HG03103 (cell line): ENCODE data around the gene ALAD.

ENCODE experiments used
- ATAC-seq: cut with Tn5 transposase; IDR thresholded peaks from one replicate; pipeline ENCODE4 v1.9.1; 2021; ENCODE audit warnings: low read depth; ENCODE audit not compliant: unreplicated experiment

ALAD gene

DNA sequence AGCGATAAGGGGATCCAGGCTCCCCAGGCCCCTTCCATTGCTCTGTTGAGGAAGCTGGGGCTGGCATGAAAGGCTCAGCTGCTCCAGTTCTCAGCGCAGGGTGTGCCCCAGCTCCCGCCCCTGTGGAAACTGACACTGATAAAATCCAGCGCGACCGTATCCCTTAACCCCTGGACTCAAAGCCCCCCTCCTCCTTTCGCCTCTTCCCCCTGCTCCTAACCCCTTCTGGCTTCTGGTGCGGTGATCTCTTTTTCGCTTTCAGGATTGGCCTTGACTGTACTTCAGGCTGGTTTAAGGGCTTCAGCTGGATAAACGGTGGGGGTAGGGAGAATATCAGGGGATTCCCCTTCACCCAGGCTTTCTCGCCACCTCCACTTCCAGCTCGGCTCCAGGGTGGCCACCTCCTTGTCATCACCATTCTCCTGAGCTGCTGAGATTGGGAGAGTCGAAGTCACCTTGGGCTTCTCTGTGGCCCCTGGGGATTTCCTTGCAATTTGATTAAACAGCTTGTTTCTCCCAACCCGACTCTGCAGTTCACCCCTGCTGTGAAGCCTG is 50.9 kb downstream of the ALAD start:
- ATAC-seq = no peak

DNA sequence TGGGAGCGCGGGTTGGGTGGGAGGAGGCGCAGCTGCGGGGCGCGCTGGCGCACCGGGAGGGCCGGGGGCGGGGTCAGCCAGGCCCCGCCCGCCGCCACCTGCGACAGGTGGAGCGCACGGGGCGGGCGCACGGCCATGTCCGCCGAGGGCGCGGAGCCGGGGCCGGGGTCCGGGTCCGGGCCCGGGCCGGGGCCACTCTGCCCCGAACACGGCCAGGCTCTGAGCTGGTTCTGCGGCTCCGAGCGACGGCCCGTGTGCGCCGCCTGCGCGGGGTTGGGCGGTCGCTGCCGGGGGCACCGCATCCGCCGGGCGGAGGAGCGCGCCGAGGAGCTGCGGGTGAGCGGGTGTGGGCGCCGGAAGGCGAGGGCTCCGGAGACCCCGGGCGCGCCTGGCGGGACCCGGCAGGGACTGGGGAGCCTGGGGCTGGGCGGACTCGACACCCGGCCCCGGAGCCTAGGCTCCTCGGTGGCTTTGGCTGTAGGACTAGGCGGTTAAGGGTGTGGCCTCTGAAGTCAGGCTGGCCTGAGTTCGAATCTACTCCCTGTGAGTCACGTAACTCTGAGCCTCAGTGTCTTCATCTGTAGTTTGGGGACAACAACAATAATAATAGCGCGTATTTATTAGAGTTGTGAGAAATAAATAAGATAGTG is 51.5 kb downstream of the ALAD start, which contains the start of gene BSPRY:
Gene BSPRY, plus strand, starts transcription at position 97 of the 650 bp plus-strand sequence. Its CDS starts 39 bp downstream, at position 136.
- no peak for ATAC-seq

DNA sequence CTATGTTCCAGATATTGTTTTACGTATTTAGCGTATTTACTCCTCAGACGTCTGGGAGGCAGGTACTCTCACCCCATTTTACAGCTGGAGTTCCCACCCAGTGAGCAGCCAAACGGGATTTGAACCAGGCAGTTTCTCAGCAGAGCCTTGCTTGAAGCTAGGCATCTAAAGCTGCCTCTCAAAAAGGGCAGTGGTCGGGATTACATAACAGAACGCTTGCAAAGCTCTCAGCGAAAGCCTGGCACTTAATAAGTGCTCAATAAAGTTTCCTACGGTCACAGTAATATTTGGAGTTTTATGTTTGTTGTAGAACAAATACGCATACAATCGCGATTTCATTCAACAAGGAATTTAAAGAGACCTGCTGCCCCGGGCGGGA is 52.0 kb downstream of the ALAD start:
- ATAC-seq = no peak

DNA sequence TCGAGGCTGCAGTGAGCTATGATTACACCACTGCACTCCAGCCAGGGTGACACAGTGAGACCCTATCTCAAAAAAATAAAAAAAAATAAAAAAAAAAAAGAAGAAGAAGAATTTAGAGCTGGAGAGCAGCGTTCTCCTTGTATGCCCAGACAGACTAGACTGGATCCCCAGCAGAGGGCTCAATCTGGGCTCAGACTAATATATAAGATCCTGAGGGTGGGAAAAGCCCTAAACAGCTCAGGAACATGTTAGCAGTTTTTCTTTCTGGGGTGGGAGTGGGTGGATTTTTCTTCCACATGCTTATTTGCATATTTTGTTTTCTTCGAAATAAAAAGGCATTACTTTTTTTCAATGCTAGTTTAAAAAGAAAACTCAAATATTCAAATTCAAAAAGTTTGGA is 52.6 kb downstream of the ALAD start:
- ATAC-seq = no peak

DNA sequence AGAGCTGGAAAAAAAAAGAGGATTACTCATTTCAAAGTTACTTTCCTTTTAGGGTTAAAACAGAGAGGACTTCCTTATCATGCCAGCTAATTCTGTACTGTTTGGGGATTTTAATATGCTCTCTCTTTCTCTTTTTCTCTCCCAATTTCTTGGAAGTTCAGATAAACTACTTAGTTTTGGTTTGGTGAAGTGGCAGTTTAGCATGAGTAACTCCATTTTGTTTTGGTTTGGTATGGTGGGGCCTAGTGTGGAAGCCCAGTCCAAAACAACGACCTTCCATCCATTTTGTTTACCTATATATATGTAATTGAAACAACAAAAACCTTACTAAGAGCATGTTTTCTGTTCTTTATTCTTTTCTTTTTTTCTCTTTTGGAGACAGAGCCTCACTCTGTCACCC is 55.4 kb downstream of the ALAD start:
- no peak for ATAC-seq

DNA sequence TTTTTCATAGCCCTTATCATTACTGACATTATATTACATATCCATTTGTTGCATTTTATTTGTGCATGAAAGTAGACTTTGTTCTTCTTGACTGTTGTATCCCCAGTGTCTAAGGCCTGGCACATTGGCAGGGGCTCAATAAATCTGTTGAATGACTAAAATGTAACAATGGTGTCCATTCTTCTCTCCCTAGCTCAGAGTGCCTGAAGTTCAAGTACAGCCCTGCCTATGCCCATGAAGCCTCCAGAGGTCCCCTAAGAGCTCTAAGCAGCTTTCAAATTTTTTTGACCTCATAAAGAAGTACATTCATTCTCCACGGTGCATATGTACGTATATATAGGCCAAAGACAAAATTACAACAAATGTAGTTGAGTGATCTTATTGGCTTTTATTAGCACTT is 55.9 kb downstream of the ALAD start:
- no peak for ATAC-seq

DNA sequence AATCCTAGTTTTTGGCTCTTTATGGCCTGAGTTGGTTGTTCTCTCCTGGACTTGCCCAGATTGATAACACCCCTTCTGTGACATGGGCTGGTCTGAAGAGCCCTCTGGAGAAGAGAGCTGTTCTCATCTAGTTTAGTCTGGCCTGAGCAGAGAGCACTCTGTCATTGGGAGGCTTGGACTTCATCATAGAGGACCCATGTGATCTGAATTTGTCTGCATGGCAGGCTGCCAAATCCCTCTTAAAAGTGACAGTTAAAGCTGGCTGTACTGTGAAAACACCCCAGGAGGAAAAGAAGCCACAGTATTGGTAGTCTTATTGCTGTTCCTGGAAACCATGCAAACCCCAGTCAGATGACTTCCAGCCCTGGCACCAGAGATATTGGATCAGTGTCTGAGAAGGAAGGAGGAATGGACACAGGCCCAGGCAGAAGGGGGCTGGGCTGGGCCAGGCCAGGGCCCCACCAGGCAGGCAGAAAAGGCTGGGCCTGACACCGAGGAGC is 57.3 kb downstream of the ALAD start:
- no peak for ATAC-seq

DNA sequence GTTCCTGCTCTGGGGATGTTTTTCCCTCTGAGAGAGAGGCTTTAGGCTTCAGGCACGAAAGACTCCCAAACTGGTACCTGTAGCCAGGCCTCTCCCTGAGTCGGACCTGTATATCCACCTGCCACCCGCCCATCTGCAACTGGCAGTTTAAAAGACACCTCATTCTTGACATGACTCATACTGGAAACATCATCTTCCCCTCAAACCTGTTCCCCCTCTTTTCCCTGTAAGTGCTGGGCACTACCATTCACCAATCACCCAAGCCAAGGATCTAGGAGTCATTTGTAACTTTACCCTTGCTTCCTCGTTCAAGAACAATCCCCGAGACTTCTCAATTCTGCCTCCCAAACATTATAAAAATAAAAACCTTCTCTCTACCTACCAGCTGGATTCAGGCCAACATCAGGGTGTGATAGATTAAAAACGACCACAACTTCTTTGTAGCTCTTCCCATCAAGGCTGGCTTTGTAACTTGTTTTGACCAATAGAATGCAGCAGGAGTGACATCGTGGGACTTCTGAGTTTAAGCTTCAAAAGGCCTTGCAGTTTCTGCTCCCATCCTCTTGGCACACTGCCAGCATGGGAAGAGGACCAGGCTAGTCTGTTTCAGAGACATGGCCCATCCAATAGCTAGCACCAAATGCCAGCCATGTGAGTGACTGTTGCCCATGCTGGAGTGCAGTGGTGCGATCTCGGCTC is 59.2 kb downstream of the ALAD start:
- ATAC-seq = no peak

DNA sequence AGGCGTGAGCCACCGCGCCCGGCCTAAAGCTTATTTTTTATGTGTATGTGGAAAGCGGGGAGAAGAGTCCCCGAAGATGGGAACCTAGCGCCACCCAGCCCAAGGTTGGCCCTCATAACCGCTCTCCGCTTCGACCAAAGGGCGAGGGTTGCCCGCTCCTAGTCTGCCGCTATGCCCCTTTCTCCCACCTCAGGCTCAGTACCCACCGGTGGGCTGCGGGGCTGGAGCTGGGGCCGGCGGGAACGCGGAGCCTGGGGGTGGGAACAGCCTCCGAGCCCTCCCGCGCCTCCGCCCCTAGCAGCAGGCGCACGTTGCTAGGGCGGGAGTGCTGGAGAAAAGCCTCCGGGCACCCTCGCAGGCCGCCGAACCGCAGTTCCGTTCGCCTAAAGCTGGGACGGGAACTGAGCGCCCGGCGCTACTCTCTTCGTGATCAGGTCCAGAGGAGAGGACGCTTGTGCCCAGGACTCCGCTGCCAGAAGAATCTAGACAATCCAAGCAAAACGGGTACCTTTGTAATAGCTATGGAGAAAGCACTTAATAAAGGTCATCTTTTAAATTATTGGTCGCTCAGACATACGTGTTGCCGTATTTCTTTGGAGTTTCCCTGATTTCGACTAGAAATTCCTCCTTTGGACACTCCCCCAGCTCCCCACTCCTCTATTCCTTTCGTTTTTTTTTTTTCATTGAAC is 60.9 kb downstream of the ALAD start, which contains the start of gene WDR31:
Gene WDR31, minus strand, starts transcription at position 265 of the 689 bp plus-strand sequence. CDS start 8,253 bp downstream, outside the sequence.
- ATAC-seq = peak; percentile 96

DNA sequence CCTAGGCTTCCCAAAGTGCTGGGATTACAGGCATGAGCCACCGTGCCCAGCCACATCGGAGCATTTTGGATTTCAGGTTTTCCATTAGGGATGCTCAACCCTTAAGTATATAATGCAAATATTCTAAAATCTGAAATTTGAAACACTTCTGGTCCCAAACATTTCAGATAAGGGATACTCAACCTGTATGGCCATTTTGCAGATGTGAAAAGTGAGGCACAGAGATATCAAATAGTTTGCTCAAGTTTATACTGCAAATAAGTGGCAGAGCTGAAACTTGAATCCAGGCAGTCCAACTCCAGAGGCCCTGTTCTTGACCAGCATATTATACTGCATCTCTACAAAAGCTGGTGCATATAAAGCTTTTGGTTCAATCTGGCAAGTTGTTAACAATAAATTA is 63.4 kb downstream of the ALAD start:
- no peak for ATAC-seq
